Measurements from ENCODE around the gene CDC42BPG. TPM values are rescaled to one million over a fixed set of nuclear protein-coding genes. Genes with fewer than 3 reads are reported as not detected.

Gene CDC42BPG
- total and polyA plus RNA-seq, 10 of the 15 experiments (the other 5 are each of a cell fraction or from before 2014, with no cell fraction given), result 0.02 to 1.3 (median 0.09) TPM; not detected in 1

DNA sequence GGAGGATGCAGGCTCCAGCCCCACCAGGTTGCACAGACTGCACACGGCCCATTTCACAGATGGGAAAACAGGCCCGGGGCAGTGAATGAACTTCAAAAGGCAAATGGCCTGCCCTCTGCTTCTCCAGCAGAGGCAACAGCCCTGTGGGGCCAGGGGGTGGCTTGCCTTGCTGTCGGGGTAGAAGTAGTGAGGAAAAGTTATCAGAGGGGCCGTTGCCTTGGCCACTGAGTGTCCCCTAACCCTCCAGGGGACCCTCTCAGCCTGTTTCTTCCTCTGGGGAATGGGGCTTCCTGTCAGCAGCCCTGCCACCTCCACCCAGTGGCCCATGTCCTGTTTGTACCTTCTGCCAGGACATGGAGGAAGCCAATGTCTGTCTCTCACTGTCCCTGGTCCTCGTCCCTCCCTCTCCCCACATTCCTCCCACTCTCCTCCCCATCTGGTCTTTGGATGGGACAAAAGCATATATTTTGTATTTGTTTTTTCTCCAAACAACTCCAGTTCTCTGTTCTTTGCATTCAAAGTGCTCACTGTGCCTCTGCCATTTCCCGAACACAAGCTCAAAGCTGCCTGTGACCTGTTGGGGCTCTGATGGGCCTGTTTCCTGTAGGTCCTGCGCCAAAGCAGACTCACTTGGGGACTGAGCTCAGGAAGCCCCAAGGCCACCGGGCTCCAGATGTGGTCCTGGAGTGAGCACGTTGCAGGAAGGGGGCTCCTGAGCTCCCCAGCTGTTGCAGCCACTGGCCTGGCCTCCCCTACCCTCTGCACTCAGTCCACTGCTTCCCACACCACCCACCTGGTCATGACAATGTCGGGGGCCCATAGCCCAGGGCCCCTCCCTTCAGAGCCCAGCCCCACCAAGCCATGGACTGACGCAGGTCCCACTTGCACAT is 50.9 kb downstream of the CDC42BPG start:
- Histone ChIP-seq H3K9me3 (replicated peaks; ENCODE audit: control insufficient read depth, insufficient read depth, low read length) (no peaks in the 10 kb centered on the region), H3K9ac (ENCODE audit: control insufficient read depth, insufficient read depth, low read length) (no peak overlapping the region), H3K4me2 (ENCODE audit: control insufficient read depth, insufficient read depth) (no peak overlapping the region), H3K27ac (ENCODE audit: control insufficient read depth, insufficient read depth) (no peak overlapping the region), H4K20me1 (ENCODE audit: control insufficient read depth, insufficient read depth) (no peaks in the 10 kb centered on the region), H3K36me3 (ENCODE audit: control insufficient read depth in 2 of 2, insufficient read depth in 2 of 2, low read length in 1 of 2) (peaks cover 5 to 20% of the 10 kb centered on the region in 2 experiments; a peak in 3 of 4 replicates), H3K27me3 (replicated peaks in 1 of 2; ENCODE audit: control insufficient read depth in 2 of 2, insufficient read depth in 2 of 2, low read length in 1 of 2) (no peaks in the 10 kb centered on the region), H3K4me1 (ENCODE audit: control insufficient read depth, insufficient read depth, low read length) (no peaks in the 10 kb centered on the region), H3K4me3 (no peak overlapping the region), H3K79me2 (ENCODE audit: control insufficient read depth, insufficient read depth, low read length) (no peaks in the 10 kb centered on the region), H2AFZ (ENCODE audit: control insufficient read depth, low read depth, low read length) (no peak overlapping the region)
- ChIA-PET SMC1A (ENCODE audit: uncharacterized antibody, unreplicated experiment) (interaction anchor here (0.9 to 1.1 kb wide), 2 partner anchors 8 to 55 kb away, joined by 3 to 4 read pairs; no protein-coding TSS in a partner anchor), CTCF (interaction anchor here (0.8 to 1.1 kb wide), 2 partner anchors 9 to 11 kb away, joined by 3 to 5 read pairs; no protein-coding TSS in a partner anchor), POLR2A (no interaction called here), RAD21 (ENCODE audit: unreplicated experiment) (no interaction called here)
- no TSS peak for BruUV-seq (replicated peaks)
- in situ Hi-C loops (cut with MboI), result no loop called here
- intact Hi-C loops (cut with micrococcal nuclease; ENCODE audit: unreplicated experiment), result no loop called here
- WGBS (ENCODE audit: insufficient coverage, insufficient replicate concordance, low lambda C conversion rate, missing lambda C conversion rate), result 74% methylated on average over 11 of the region's 11 CpGs
- ATAC-seq, result no peak
- DNase-seq (ENCODE audit: low read depth, low spot score), result no peak
- no peak for FAIRE-seq
- no peak for TF ChIP-seq NFYA (IDR thresholded peaks at IDR 0.05; ENCODE audit: borderline replicate concordance, low read depth, low read length)
- TF ChIP-seq JUNB (IDR thresholded peaks at IDR 0.05), result no peak
- no peak for TF ChIP-seq GATAD2B (conservative IDR thresholded peaks at IDR 0.05; ENCODE audit: low read depth)

DNA sequence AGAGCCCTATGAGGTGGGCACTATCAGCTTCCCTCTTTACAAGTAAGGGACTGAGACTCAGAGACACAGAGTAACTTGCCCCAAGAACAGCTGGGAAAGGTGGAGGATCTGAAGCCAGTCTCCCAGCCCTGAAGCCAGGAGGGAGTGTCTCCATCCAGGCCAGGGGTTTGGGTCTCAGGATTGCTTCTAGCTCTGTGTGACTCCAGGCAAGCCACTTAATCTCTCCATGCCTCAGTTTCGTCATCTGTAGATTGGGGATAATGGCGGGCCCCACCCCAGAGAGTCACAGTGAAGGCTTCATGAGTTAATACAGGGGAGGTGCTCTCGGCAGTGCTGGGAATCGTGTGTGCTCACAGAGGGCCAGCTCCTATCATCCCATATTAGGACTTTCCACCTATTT is 52.0 kb downstream of the CDC42BPG start:
- in situ Hi-C loops (cut with MboI), result no loop called here
- Histone ChIP-seq H3K4me1 (ENCODE audit: control insufficient read depth, insufficient read depth, low read length) (no peaks in the 10 kb centered on the region), H4K20me1 (ENCODE audit: control insufficient read depth, insufficient read depth) (no peaks in the 10 kb centered on the region), H3K27ac (ENCODE audit: control insufficient read depth, insufficient read depth) (no peak overlapping the region), H3K27me3 (replicated peaks in 1 of 2; ENCODE audit: control insufficient read depth in 2 of 2, insufficient read depth in 2 of 2, low read length in 1 of 2) (no peaks in the 10 kb centered on the region), H3K36me3 (ENCODE audit: control insufficient read depth in 2 of 2, insufficient read depth in 2 of 2, low read length in 1 of 2) (peaks cover 5 to 22% of the 10 kb centered on the region in 2 experiments; a peak in 3 of 4 replicates), H2AFZ (ENCODE audit: control insufficient read depth, low read depth, low read length) (no peak overlapping the region), H3K79me2 (ENCODE audit: control insufficient read depth, insufficient read depth, low read length) (no peaks in the 10 kb centered on the region), H3K9me3 (replicated peaks; ENCODE audit: control insufficient read depth, insufficient read depth, low read length) (no peaks in the 10 kb centered on the region), H3K9ac (ENCODE audit: control insufficient read depth, insufficient read depth, low read length) (no peak overlapping the region), H3K4me3 (no peak overlapping the region), H3K4me2 (ENCODE audit: control insufficient read depth, insufficient read depth) (no peak overlapping the region)
- ChIA-PET RAD21 (ENCODE audit: unreplicated experiment) (no interaction called here), CTCF (interaction anchor here (1.1 kb wide), 1 partner anchor 8 kb away, joined by 5 read pairs; no protein-coding TSS in a partner anchor), POLR2A (interaction anchor here (0.5 kb wide), 1 partner anchor 615 kb away, joined by 4 read pairs; no protein-coding TSS in a partner anchor), SMC1A (ENCODE audit: uncharacterized antibody, unreplicated experiment) (no interaction called here)
- FAIRE-seq (no peak), ATAC-seq (no peak), DNase-seq (ENCODE audit: low read depth, low spot score) (no peak)
- intact Hi-C loops (cut with micrococcal nuclease; ENCODE audit: unreplicated experiment), result no loop called here
- no TSS peak for BruUV-seq (replicated peaks)
- WGBS (ENCODE audit: insufficient coverage, insufficient replicate concordance, low lambda C conversion rate, missing lambda C conversion rate), result 94% methylated on average over 4 of the region's 4 CpGs
- TF ChIP-seq NR2F1 (conservative IDR thresholded peaks at IDR 0.05) (no peak), EZH2 (IDR thresholded peaks at IDR 0.05; ENCODE audit: borderline replicate concordance, control insufficient read depth, low read depth, low read length) (no peak), HDGF (IDR thresholded peaks at IDR 0.05) (no peak), FOXM1 (IDR thresholded peaks at IDR 0.05; ENCODE audit: low read depth, low read length) (no peak), STAT1 (conservative IDR thresholded peaks at IDR 0.05) (no peak), MYC (IDR thresholded peaks at IDR 0.05; ENCODE audit: insufficient read depth, insufficient read length, insufficient replicate concordance, low read length, severe bottlenecking) (no peak), PML (IDR thresholded peaks at IDR 0.05; ENCODE audit: low read length) (no peak), ETV6 (conservative IDR thresholded peaks at IDR 0.05 in 1 of 2, IDR thresholded peaks at IDR 0.05 in 1 of 2; ENCODE audit: borderline replicate concordance in 1 of 2, low read depth in 1 of 2) (no peak), TCF12 (IDR thresholded peaks at IDR 0.05; ENCODE audit: low read depth, low read length) (no peak), BCL11A (IDR thresholded peaks at IDR 0.05; ENCODE audit: low read depth, low read length) (no peak)
- TF ChIP-seq, protein P1, sequence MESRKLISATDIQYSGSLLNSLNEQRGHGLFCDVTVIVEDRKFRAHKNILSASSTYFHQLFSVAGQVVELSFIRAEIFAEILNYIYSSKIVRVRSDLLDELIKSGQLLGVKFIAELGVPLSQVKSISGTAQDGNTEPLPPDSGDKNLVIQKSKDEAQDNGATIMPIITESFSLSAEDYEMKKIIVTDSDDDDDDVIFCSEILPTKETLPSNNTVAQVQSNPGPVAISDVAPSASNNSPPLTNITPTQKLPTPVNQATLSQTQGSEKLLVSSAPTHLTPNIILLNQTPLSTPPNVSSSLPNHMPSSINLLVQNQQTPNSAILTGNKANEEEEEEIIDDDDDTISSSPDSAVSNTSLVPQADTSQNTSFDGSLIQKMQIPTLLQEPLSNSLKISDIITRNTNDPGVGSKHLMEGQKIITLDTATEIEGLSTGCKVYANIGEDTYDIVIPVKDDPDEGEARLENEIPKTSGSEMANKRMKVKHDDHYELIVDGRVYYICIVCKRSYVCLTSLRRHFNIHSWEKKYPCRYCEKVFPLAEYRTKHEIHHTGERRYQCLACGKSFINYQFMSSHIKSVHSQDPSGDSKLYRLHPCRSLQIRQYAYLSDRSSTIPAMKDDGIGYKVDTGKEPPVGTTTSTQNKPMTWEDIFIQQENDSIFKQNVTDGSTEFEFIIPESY (IDR thresholded peaks at IDR 0.05), result no peak
